HEK293T (cell line): ENCODE measurements around the gene SLC17A8.

Source experiments
- CTCF ChIA-PET: fragments of 350-600 bp; formaldehyde crosslinking; extraction: SDS; loops from one replicate; lab custom pipeline; 2021; ENCODE audit warnings: antibody characterized with exemption, inconsistent platforms; lab: Yijun Ruan, JAX
- POLR2A ChIA-PET: fragments of 350-600 bp; formaldehyde crosslinking; extraction: SDS; loops from one replicate; lab custom pipeline; 2020; ENCODE audit warnings: antibody characterized with exemption, inconsistent platforms; lab: Yijun Ruan, JAX
- DNase-seq: peaks from one replicate; pipeline ENCODE4 v3.0.0; 2012; ENCODE audit warnings: mixed read lengths; ENCODE audit errors: extremely low spot score
- ARNT ChIP-seq: fragments of 450-650 bp; IDR thresholded peaks from 2 replicates; pipeline ENCODE4 v1.6.1; 2017; ENCODE audit warnings: mild to moderate bottlenecking
- BHLHE40 ChIP-seq: fragments of 450-650 bp; IDR thresholded peaks from 2 replicates; pipeline ENCODE4 v1.6.1; 2016; ENCODE audit warnings: mild to moderate bottlenecking, moderate library complexity, borderline replicate concordance
- CTBP1 ChIP-seq: fragments of 450-650 bp; IDR thresholded peaks from 2 replicates; pipeline ENCODE4 v1.6.1; 2016; ENCODE audit warnings: borderline replicate concordance
- ELF4 ChIP-seq: fragments of 450-650 bp; IDR thresholded peaks from 2 replicates; pipeline ENCODE4 v1.6.1; 2017; ENCODE audit warnings: antibody characterized with exemption
- FOXA1 ChIP-seq: fragments of 450-650 bp; IDR thresholded peaks from 2 replicates; pipeline ENCODE4 v1.6.1; 2016; ENCODE audit warnings: mild to moderate bottlenecking
- FOXK2 ChIP-seq: fragments of 450-650 bp; IDR thresholded peaks from 2 replicates; pipeline ENCODE4 v1.6.1; 2016; ENCODE audit warnings: mild to moderate bottlenecking
- FOXM1 ChIP-seq: fragments of 450-650 bp; IDR thresholded peaks from 2 replicates; pipeline ENCODE4 v1.6.1; 2017; ENCODE audit warnings: mild to moderate bottlenecking, borderline replicate concordance
- HDGF ChIP-seq: fragments of 450-650 bp; IDR thresholded peaks from 2 replicates; pipeline ENCODE4 v1.6.1; 2017; ENCODE audit warnings: antibody characterized with exemption, borderline replicate concordance
- L3MBTL2 ChIP-seq: fragments of 450-650 bp; conservative IDR thresholded peaks from 2 replicates; pipeline ENCODE4 v1.6.1; 2016; ENCODE audit warnings: mild to moderate bottlenecking
- LEF1 ChIP-seq: fragments of 450-650 bp; IDR thresholded peaks from 2 replicates; pipeline ENCODE4 v1.6.1; 2017; ENCODE audit warnings: mild to moderate bottlenecking, borderline replicate concordance
- NFRKB ChIP-seq: fragments of 450-650 bp; IDR thresholded peaks from 2 replicates; pipeline ENCODE4 v1.6.1; 2016; ENCODE audit warnings: mild to moderate bottlenecking, moderate library complexity
- PKNOX1 ChIP-seq: fragments of 450-650 bp; IDR thresholded peaks from 2 replicates; pipeline ENCODE4 v1.6.1; 2016
- SP1 ChIP-seq: fragments of 450-650 bp; IDR thresholded peaks from 2 replicates; pipeline ENCODE4 v1.6.1; 2017
- SUZ12 ChIP-seq: fragments of 450-650 bp; IDR thresholded peaks from 2 replicates; pipeline ENCODE4 v1.6.1; 2016; ENCODE audit warnings: mild to moderate bottlenecking
- TARDBP ChIP-seq: fragments of 450-650 bp; IDR thresholded peaks from 2 replicates; pipeline ENCODE4 v1.6.1; 2016
- ZNF384 ChIP-seq: fragments of 450-650 bp; IDR thresholded peaks from 2 replicates; pipeline ENCODE4 v1.6.1; 2016

SLC17A8 gene

GRCh38 chr12:100448656-100449055, 91.8 kb downstream of the SLC17A8 start:
- no peak for DNase-seq
- POLR2A ChIA-PET, result no interaction called here
- no peak for TF ChIP-seq NFRKB
- no peak for TF ChIP-seq ARNT
- no peak for TF ChIP-seq ELF4
- no peak for TF ChIP-seq HDGF
- TF ChIP-seq FOXA1, result no peak
- no peak for TF ChIP-seq PKNOX1
- TF ChIP-seq ZNF384, result no peak
- TF ChIP-seq TARDBP, result no peak
- CTCF ChIA-PET, result no interaction called here

- ChIA-PET CTCF (interaction anchor here (0.7 kb wide), 1 partner anchor 25 kb away, joined by 3 read pairs; no protein-coding TSS in a partner anchor), POLR2A (no interaction called here)
- DNase-seq, result no peak
- TF ChIP-seq FOXA1, result no peak
- no peak for TF ChIP-seq LEF1
- no peak for TF ChIP-seq L3MBTL2
- TF ChIP-seq FOXK2, result no peak
- TF ChIP-seq FOXM1, result no peak
- no peak for TF ChIP-seq SUZ12
- TF ChIP-seq CTBP1, result no peak
- TF ChIP-seq NFRKB, result no peak
- TF ChIP-seq SP1, result no peak
- TF ChIP-seq PKNOX1, result no peak
- TF ChIP-seq ZNF384, result no peak
- no peak for TF ChIP-seq ELF4
- no peak for TF ChIP-seq BHLHE40
- TF ChIP-seq HDGF, result no peak
- TF ChIP-seq ARNT, result no peak
Observed at GRCh38 chr12:100450735-100451134, 93.9 kb downstream of the SLC17A8 start.

- TF ChIP-seq BHLHE40 (no peak), CTBP1 (no peak), LEF1 (no peak), L3MBTL2 (no peak), FOXA1 (no peak), FOXK2 (no peak), ZNF384 (no peak), NFRKB (no peak), ELF4 (no peak), PKNOX1 (no peak), SP1 (no peak)
- POLR2A ChIA-PET, result interaction anchor here (1.0 kb wide), 1 partner anchor 45 kb away, joined by 3 read pairs; no protein-coding TSS in a partner anchor
- no peak for DNase-seq
- CTCF ChIA-PET, result no interaction called here
Observed at GRCh38 chr12:100453951-100454350, 97.1 kb downstream of the SLC17A8 start.

- DNase-seq, result no peak
- TF ChIP-seq CTBP1 (no peak), SUZ12 (no peak), ELF4 (no peak), FOXK2 (no peak), SP1 (no peak), HDGF (no peak), NFRKB (no peak), TARDBP (no peak), ARNT (no peak), L3MBTL2 (no peak)
- ChIA-PET CTCF (no interaction called here), POLR2A (no interaction called here)
Observed at GRCh38 chr12:100455896-100456295, 99.0 kb downstream of the SLC17A8 start.

- ChIA-PET POLR2A (no interaction called here), CTCF (no interaction called here)
- DNase-seq, result no peak
- TF ChIP-seq TARDBP (no peak), SP1 (no peak), PKNOX1 (no peak), ZNF384 (no peak), L3MBTL2 (no peak), SUZ12 (no peak), HDGF (no peak), CTBP1 (no peak), LEF1 (no peak), FOXA1 (no peak), BHLHE40 (no peak), NFRKB (no peak), ELF4 (no peak), FOXK2 (no peak)
Observed at GRCh38 chr12:100458191-100458590, 101.3 kb downstream of the SLC17A8 start.

GRCh38 chr12:100460702-100461101, 103.8 kb downstream of the SLC17A8 start:
- CTCF ChIA-PET, result no interaction called here
- TF ChIP-seq SP1 (no peak), HDGF (no peak), ELF4 (no peak), ARNT (no peak), PKNOX1 (no peak), BHLHE40 (no peak), FOXM1 (no peak), TARDBP (no peak), FOXK2 (no peak), LEF1 (no peak), FOXA1 (no peak), SUZ12 (no peak), L3MBTL2 (no peak), NFRKB (no peak)
- POLR2A ChIA-PET, result no interaction called here

More at GRCh38 chr12:100460702-100461101, 103.8 kb downstream of the SLC17A8 start:
- no peak for DNase-seq
